Measurements from ENCODE around the gene AMER3. TPM values are rescaled to one million over a fixed set of nuclear protein-coding genes. Genes with fewer than 3 reads are reported as not detected.

Gene AMER3
- polyA plus RNA-seq, 3 donors from 2014 or later: not detected

GRCh38 chr2:130776550-130776949 lies 21.2 kb downstream of the AMER3 start:
- Mint-ChIP-seq H3K9me3 (no peaks in the 10 kb centered on the region), H3K27ac (no peak overlapping the region), H3K27me3 (ENCODE audit: low read depth in 3 of 3) (peaks cover 4 to 9% (median 4%) of the 10 kb centered on the region in 3 donors), H3K4me1 (no peaks in the 10 kb centered on the region), H3K36me3 (no peaks in the 10 kb centered on the region), H3K4me3 (no peak overlapping the region)
- DNase-seq: no peak

GRCh38 chr2:130778781-130779180 lies 23.4 kb downstream of the AMER3 start:
- no peak for DNase-seq
- Mint-ChIP-seq H3K36me3 (no peaks in the 10 kb centered on the region), H3K4me3 (no peak overlapping the region), H3K27me3 (ENCODE audit: low read depth in 3 of 3) (peaks cover 2 to 11% (median 4%) of the 10 kb centered on the region in 3 donors), H3K27ac (no peak overlapping the region), H3K9me3 (no peaks in the 10 kb centered on the region), H3K4me1 (no peaks in the 10 kb centered on the region)

- peaks cover 3 to 15% (median 3%) of the 10 kb centered on the region in 3 donors for H3K27me3 Mint-ChIP-seq (ENCODE audit: low read depth in 3 of 3)
- no peaks in the 10 kb centered on the region for H3K9me3 Mint-ChIP-seq
- H3K36me3 Mint-ChIP-seq: no peaks in the 10 kb centered on the region
- H3K27ac Mint-ChIP-seq: no peak overlapping the region
- no peak overlapping the region for H3K4me3 Mint-ChIP-seq
- no peak for DNase-seq
- H3K4me1 Mint-ChIP-seq: no peaks in the 10 kb centered on the region
These were observed 30.2 kb downstream of the AMER3 start for GRCh38 chr2:130785466-130786055.

- Mint-ChIP-seq H3K27me3 (ENCODE audit: low read depth in 3 of 3) (peaks cover 3 to 14% (median 3%) of the 10 kb centered on the region in 3 donors), H3K36me3 (no peaks in the 10 kb centered on the region), H3K9me3 (no peaks in the 10 kb centered on the region)
These were observed 30.7 kb downstream of the AMER3 start for GRCh38 chr2:130786076-130786475.

GRCh38 chr2:130787841-130788240 lies 32.5 kb downstream of the AMER3 start:
- Mint-ChIP-seq H3K9me3 (no peaks in the 10 kb centered on the region), H3K27me3 (ENCODE audit: low read depth in 3 of 3) (peaks cover 3 to 12% (median 3%) of the 10 kb centered on the region in 3 donors), H3K4me1 (peaks cover 0 to under 1% of the 10 kb centered on the region in 2 donors), H3K4me3 (no peak overlapping the region), H3K27ac (no peak overlapping the region), H3K36me3 (no peaks in the 10 kb centered on the region)
- no peak for DNase-seq

More at GRCh38 chr2:130786076-130786475, 30.7 kb downstream of the AMER3 start:
- no peaks in the 10 kb centered on the region for H3K4me1 Mint-ChIP-seq
- no peak for DNase-seq
- H3K27ac Mint-ChIP-seq: no peak overlapping the region
- no peak overlapping the region for H3K4me3 Mint-ChIP-seq

- Mint-ChIP-seq H3K36me3 (no peaks in the 10 kb centered on the region), H3K4me1 (peaks cover 20 to 25% of the 10 kb centered on the region in 2 donors), H3K4me3 (no peak overlapping the region), H3K9me3 (no peaks in the 10 kb centered on the region), H3K27me3 (ENCODE audit: low read depth in 3 of 3) (peaks cover 1 to 10% (median 2%) of the 10 kb centered on the region in 3 donors), H3K27ac (no peak overlapping the region)
- no peak for DNase-seq
These were observed 35.0 kb downstream of the AMER3 start for GRCh38 chr2:130790312-130790711.

GRCh38 chr2:130790804-130791616 lies 35.7 kb downstream of the AMER3 start:
- Mint-ChIP-seq H3K4me1 (peaks cover 27 to 32% of the 10 kb centered on the region in 2 donors), H3K36me3 (no peaks in the 10 kb centered on the region), H3K27me3 (ENCODE audit: low read depth in 3 of 3) (peaks cover 1 to 9% (median 2%) of the 10 kb centered on the region in 3 donors), H3K27ac (no peak overlapping the region), H3K4me3 (no peak overlapping the region), H3K9me3 (no peaks in the 10 kb centered on the region)
- DNase-seq: no peak

- no peak overlapping the region for H3K27ac Mint-ChIP-seq
- no peaks in the 10 kb centered on the region for H3K9me3 Mint-ChIP-seq
- peaks cover 32 to 38% of the 10 kb centered on the region in 2 donors for H3K4me1 Mint-ChIP-seq
- H3K36me3 Mint-ChIP-seq: no peaks in the 10 kb centered on the region
- H3K27me3 Mint-ChIP-seq (ENCODE audit: low read depth in 3 of 3): peaks cover 2 to 10% (median 6%) of the 10 kb centered on the region in 3 donors
- DNase-seq: no peak
- H3K4me3 Mint-ChIP-seq: no peak overlapping the region
These were observed 36.2 kb downstream of the AMER3 start for GRCh38 chr2:130791617-130791939.

GRCh38 chr2:130795431-130795830 lies 40.1 kb downstream of the AMER3 start:
- Mint-ChIP-seq H3K27me3 (ENCODE audit: low read depth in 3 of 3) (peaks cover 0 to 10% (median 8%) of the 10 kb centered on the region in 3 donors), H3K4me1 (peaks cover 43 to 49% of the 10 kb centered on the region in 2 donors), H3K9me3 (no peaks in the 10 kb centered on the region), H3K4me3 (peak overlapping the region in 4 of 5 donors; percentile 65 to 80 (median 78)), H3K27ac (peak overlapping the region; percentile 83 to 98 (median 92)), H3K36me3 (no peaks in the 10 kb centered on the region)
- DNase-seq: no peak

- Mint-ChIP-seq H3K9me3 (no peaks in the 10 kb centered on the region), H3K4me3 (peak overlapping the region; percentile 65 to 80 (median 77)), H3K4me1 (peaks cover 43 to 49% of the 10 kb centered on the region in 2 donors), H3K36me3 (no peaks in the 10 kb centered on the region), H3K27me3 (ENCODE audit: low read depth in 3 of 3) (peaks cover 0 to 10% (median 8%) of the 10 kb centered on the region in 3 donors), H3K27ac (peak overlapping the region; percentile 83 to 98 (median 92))
- DNase-seq: peak; percentile 74 to 79 (median 77)
These were observed 41.0 kb downstream of the AMER3 start for GRCh38 chr2:130796290-130796689.

GRCh38 chr2:130797493-130798435 lies 42.4 kb downstream of the AMER3 start:
- Mint-ChIP-seq H3K9me3 (no peaks in the 10 kb centered on the region), H3K27ac (peak overlapping the region; percentile 83 to 98 (median 92)), H3K4me1 (peaks cover 43 to 49% of the 10 kb centered on the region in 2 donors), H3K4me3 (peak overlapping the region; percentile 65 to 83 (median 77)), H3K36me3 (no peaks in the 10 kb centered on the region), H3K27me3 (ENCODE audit: low read depth in 3 of 3) (peaks cover 0 to 10% (median 8%) of the 10 kb centered on the region in 3 donors)
- DNase-seq: peak; percentile 87 to 88 (median 88)

GRCh38 chr2:130798472-130799218 lies 43.3 kb downstream of the AMER3 start:
- Mint-ChIP-seq H3K27ac (peak overlapping the region in 5 of 6 donors; percentile 44 to 93 (median 62)), H3K36me3 (no peaks in the 10 kb centered on the region), H3K4me1 (peaks cover 38 to 41% of the 10 kb centered on the region in 2 donors), H3K27me3 (ENCODE audit: low read depth in 3 of 3) (peaks cover 0 to 10% (median 8%) of the 10 kb centered on the region in 3 donors), H3K9me3 (no peaks in the 10 kb centered on the region), H3K4me3 (peak overlapping the region; percentile 65 to 83 (median 77))
- DNase-seq: no peak

GRCh38 chr2:130799295-130799694 lies 44.0 kb downstream of the AMER3 start:
- Mint-ChIP-seq H3K27me3 (ENCODE audit: low read depth in 3 of 3) (peaks cover 1 to 10% (median 8%) of the 10 kb centered on the region in 3 donors), H3K36me3 (no peaks in the 10 kb centered on the region), H3K27ac (peak overlapping the region in 2 of 6 donors; percentile 6 to 17), H3K4me1 (peaks cover 33 to 34% of the 10 kb centered on the region in 2 donors), H3K4me3 (peak overlapping the region in 2 of 5 donors; percentile 38 to 40), H3K9me3 (no peaks in the 10 kb centered on the region)
- no peak for DNase-seq
